Activated T-cell treated with anti-CD3 and anti-CD28 coated beads, Interleukin-2, amount 50 U/mL, for 4 hours (primary cell): ENCODE results near the gene TP53INP2. TPM values are rescaled to one million over a fixed set of nuclear protein-coding genes. Genes with fewer than 3 reads are reported as not detected.

ENCODE experiments used
- ATAC-seq, 2 donors: fragments of 200-7000 bp; cut with Tn5 transposase; one replicate each; pipeline ENCODE4 v1.10.0; 2021
- DNase-seq: peaks from one replicate; pipeline ENCODE4 v3.0.0-alpha.2; 2020
- H3K27me3 Mint-ChIP-seq: one replicate; pipeline ENCODE4 v1.8.0; 2021; ENCODE audit warnings: low read depth, mixed read lengths
- H3K36me3 Mint-ChIP-seq: one replicate; pipeline ENCODE4 v1.8.0; 2022; ENCODE audit warnings: mixed read lengths; ENCODE audit not compliant: insufficient read depth
- H3K4me1 Mint-ChIP-seq: one replicate; pipeline ENCODE4 v1.8.0; 2021; ENCODE audit warnings: low read depth, mixed read lengths
- H3K4me3 Mint-ChIP-seq: one replicate; pipeline ENCODE4 v1.8.0; 2021; ENCODE audit warnings: mild to moderate bottlenecking, moderate library complexity, mixed read lengths
- H3K9me3 Mint-ChIP-seq: one replicate; pipeline ENCODE4 v1.8.0; 2021; ENCODE audit warnings: mixed read lengths
- total RNA-seq, 3 donors: library from RNA; stranded (reverse); gene quantifications; one replicate each; pipeline ENCODE4 v1.2.1, GENCODE V29; 2021

Gene TP53INP2
- total RNA-seq, 3 donors from 2014 or later = 1.1 to 1.7 (median 1.7) TPM

DNA sequence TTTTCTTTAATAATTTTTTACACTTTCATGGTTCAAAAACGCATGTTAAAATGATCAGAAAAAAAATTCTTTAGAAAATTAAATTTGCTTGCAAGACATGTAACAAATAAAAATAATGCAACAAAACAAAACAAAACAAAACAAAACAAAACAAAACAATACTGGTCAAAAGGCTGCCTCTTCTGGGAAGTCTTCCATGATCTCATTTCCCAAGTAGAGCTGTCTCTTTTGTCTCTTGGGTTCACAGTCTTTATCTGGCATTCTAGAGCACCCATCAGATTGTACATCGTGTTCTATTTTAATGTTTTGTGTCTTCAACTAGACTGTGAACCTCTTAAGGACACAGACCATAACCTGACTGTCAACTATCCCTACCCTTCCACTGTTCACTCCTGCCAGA lies 25.3 kb downstream of the TP53INP2 start:
- ATAC-seq = no peak
- Mint-ChIP-seq H3K27me3 (no peaks in the 10 kb centered on the region), H3K4me1 (no peaks in the 10 kb centered on the region), H3K4me3 (no peak overlapping the region), H3K36me3 (peaks cover 34% of the 10 kb centered on the region), H3K9me3 (no peaks in the 10 kb centered on the region)
- DNase-seq = no peak

DNA sequence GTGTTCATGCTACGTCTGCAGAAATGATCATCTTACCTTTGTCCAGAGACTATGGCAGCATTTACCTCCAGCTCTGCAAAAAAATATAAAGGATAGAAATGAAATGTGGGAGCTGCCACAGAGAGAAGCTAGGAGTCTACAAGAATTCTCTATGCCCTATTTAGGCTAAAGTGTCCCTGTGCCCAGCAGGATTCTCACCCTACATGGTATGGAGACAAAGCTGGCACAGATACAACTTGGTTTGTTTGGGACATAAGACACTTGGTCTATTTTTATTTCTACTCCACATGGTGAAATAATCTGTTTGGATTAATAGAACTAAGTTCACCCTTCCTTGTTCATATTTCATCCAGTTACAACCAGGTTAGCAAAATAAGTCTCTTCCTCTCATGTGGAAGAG lies 28.4 kb downstream of the TP53INP2 start:
- H3K9me3 Mint-ChIP-seq = no peaks in the 10 kb centered on the region
- no peak for ATAC-seq
- no peak overlapping the region for H3K4me3 Mint-ChIP-seq
- no peaks in the 10 kb centered on the region for H3K27me3 Mint-ChIP-seq
- no peaks in the 10 kb centered on the region for H3K4me1 Mint-ChIP-seq
- no peak for DNase-seq
- H3K36me3 Mint-ChIP-seq = peaks cover 25% of the 10 kb centered on the region

DNA sequence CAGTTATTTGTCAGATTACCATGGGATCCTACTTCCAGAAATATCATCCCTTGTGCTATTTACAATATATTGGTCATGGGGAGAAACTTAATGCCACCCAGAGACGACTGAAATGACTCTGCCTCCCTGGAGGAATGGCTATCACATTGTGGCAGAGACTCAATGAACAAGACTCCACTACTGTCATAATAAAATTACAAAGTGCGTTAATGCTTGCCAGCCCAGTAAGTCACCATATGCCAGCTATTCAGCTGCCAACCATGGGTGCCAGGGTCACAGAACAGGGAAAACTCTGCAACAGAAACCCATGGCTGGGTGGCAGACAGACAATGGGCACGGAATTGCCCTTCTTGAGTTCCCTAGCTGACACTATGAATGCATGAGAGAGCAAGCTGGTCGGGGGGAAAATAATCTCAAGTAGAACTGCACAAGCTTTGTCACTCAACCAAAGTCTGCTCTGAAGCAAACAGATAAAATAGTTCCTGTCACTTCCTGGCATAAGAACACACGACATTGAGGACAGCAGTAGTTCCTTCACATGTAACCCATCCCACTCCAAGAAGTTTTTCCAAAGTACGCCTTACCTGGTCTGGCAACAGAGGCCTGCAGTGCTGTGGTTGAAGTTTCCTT lies 32.1 kb downstream of the TP53INP2 start:
- H3K36me3 Mint-ChIP-seq = peaks cover 27% of the 10 kb centered on the region
- no peaks in the 10 kb centered on the region for H3K9me3 Mint-ChIP-seq

DNA sequence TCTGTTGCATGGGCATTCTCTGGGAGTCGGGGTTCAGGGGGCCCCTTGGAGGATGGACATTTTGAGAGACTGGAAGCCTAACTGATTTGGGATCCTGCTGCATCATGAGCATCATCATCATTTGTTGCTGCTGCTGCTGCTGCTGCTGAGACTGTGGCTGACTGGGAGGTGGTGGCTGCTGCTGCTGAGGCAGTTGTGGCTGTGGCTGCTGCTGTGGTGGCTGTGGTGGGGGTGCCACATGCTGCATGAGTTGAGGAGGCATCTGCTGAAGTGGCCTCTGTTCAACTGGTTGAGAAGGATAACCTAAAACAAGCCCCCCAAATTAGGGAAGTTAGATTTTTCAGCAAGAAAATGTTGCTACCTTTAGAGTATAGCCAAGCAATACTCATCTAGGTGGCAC lies 38.9 kb downstream of the TP53INP2 start:
- ATAC-seq (no peak), DNase-seq (no peak)
- H3K4me3 Mint-ChIP-seq = no peak overlapping the region
- no peaks in the 10 kb centered on the region for H3K9me3 Mint-ChIP-seq
- H3K4me1 Mint-ChIP-seq = peaks cover 2% of the 10 kb centered on the region
- H3K27me3 Mint-ChIP-seq = no peaks in the 10 kb centered on the region
- peaks cover 41% of the 10 kb centered on the region for H3K36me3 Mint-ChIP-seq

More for the DNA sequence above, 32.1 kb downstream of the TP53INP2 start:
- no peak for ATAC-seq
- H3K27me3 Mint-ChIP-seq = no peaks in the 10 kb centered on the region
- H3K4me3 Mint-ChIP-seq = no peak overlapping the region
- H3K4me1 Mint-ChIP-seq = no peaks in the 10 kb centered on the region
- no peak for DNase-seq

DNA sequence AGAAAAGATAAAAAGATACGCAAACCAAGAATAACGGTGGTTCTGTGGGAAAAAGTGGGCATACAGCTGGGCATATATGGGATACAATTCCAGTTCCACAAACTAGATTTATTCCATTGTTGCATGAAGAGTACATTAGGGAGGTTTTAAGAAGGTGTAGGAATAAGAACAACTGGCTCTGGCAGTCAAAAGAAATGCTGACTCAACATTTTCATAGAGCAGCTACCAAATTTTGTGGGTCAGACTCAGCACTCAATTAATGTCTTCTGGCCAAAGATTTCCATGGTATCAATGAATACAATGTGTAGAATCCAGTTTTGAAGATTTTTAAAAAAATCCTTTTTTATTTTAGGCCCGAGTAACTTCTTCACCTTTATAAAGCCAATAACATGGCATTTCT lies 40.2 kb downstream of the TP53INP2 start:
- Mint-ChIP-seq H3K4me3 (no peak overlapping the region), H3K36me3 (peaks cover 44% of the 10 kb centered on the region), H3K4me1 (peaks cover 2% of the 10 kb centered on the region), H3K27me3 (no peaks in the 10 kb centered on the region), H3K9me3 (no peaks in the 10 kb centered on the region)
- ATAC-seq (no peak), DNase-seq (no peak)

- DNase-seq (no peak), ATAC-seq (no peak)
- Mint-ChIP-seq H3K27me3 (no peaks in the 10 kb centered on the region), H3K4me1 (peaks cover 2% of the 10 kb centered on the region), H3K9me3 (no peaks in the 10 kb centered on the region), H3K4me3 (no peak overlapping the region), H3K36me3 (peaks cover 45% of the 10 kb centered on the region)
Observed at GRCh38 chr20:34744847-34745246, 40.7 kb downstream of the TP53INP2 start.

- DNase-seq (no peak), ATAC-seq (no peak)
- H3K27me3 Mint-ChIP-seq = no peaks in the 10 kb centered on the region
- H3K4me3 Mint-ChIP-seq = no peak overlapping the region
- H3K4me1 Mint-ChIP-seq = peaks cover 2% of the 10 kb centered on the region
- H3K9me3 Mint-ChIP-seq = no peaks in the 10 kb centered on the region
- H3K36me3 Mint-ChIP-seq = peaks cover 39% of the 10 kb centered on the region
Observed at GRCh38 chr20:34746674-34747073, 42.5 kb downstream of the TP53INP2 start.

- Mint-ChIP-seq H3K9me3 (no peaks in the 10 kb centered on the region), H3K27me3 (no peaks in the 10 kb centered on the region), H3K36me3 (peaks cover 37% of the 10 kb centered on the region), H3K4me1 (peaks cover 2% of the 10 kb centered on the region), H3K4me3 (no peak overlapping the region)
- ATAC-seq = no peak
- DNase-seq = no peak
Observed at GRCh38 chr20:34747479-34747878, 43.3 kb downstream of the TP53INP2 start.

- H3K4me1 Mint-ChIP-seq = peaks cover 2% of the 10 kb centered on the region
- no peaks in the 10 kb centered on the region for H3K27me3 Mint-ChIP-seq
- H3K36me3 Mint-ChIP-seq = peaks cover 31% of the 10 kb centered on the region
- H3K9me3 Mint-ChIP-seq = no peaks in the 10 kb centered on the region
- ATAC-seq = no peak
- DNase-seq = no peak
- no peak overlapping the region for H3K4me3 Mint-ChIP-seq
Observed at GRCh38 chr20:34748709-34749108, 44.6 kb downstream of the TP53INP2 start.

DNA sequence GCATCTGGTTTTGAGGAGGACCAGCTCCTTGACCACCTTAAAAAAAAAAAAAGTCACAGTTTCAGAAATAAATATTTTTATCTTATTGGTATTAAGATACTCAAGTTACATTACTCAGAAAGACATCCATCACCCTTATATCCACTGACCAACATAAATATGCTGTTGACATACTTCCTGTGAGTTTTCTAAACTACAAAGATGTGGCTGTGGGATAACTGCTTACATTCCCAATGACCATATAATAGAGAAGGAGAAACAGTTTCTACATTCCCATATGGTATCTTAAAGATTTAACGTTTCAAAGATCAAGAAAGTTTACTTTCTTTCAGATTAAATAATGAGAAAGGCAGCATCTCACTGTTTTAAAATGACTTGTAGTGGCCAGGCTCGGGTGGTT lies 46.3 kb downstream of the TP53INP2 start:
- Mint-ChIP-seq H3K27me3 (no peaks in the 10 kb centered on the region), H3K36me3 (peaks cover 37% of the 10 kb centered on the region), H3K9me3 (no peaks in the 10 kb centered on the region), H3K4me3 (no peak overlapping the region), H3K4me1 (peaks cover 2% of the 10 kb centered on the region)
- no peak for ATAC-seq
- DNase-seq = no peak

DNA sequence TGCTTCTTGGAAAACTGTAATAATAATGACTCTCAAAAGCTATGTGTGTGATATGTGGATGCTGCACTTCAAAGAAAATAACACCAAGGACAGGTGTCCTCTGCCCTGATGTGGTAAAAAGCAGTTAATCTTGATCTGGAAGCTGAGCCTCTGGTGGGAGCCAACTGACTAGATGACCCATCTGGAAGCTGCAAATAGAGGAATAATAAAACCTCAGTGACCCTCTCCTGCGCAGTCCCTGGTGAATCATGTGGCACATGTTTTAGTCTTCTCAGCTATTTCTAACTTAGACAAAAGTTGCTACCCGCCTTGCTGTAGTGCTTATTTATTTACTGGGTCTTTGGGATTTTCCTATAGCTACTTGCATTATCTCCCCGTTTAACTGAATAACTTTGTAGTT lies 47.3 kb downstream of the TP53INP2 start:
- DNase-seq (no peak), ATAC-seq (no peak)
- Mint-ChIP-seq H3K4me1 (peaks cover 2% of the 10 kb centered on the region), H3K27me3 (no peaks in the 10 kb centered on the region), H3K4me3 (no peak overlapping the region), H3K9me3 (no peaks in the 10 kb centered on the region), H3K36me3 (peaks cover 34% of the 10 kb centered on the region)

- Mint-ChIP-seq H3K4me3 (no peak overlapping the region), H3K27me3 (no peaks in the 10 kb centered on the region), H3K4me1 (no peaks in the 10 kb centered on the region), H3K36me3 (peaks cover 45% of the 10 kb centered on the region), H3K9me3 (no peaks in the 10 kb centered on the region)
- DNase-seq (no peak), ATAC-seq (no peak)
Observed at GRCh38 chr20:34753706-34754461, 49.7 kb downstream of the TP53INP2 start.

- ATAC-seq (no peak), DNase-seq (no peak)
- no peaks in the 10 kb centered on the region for H3K4me1 Mint-ChIP-seq
- H3K9me3 Mint-ChIP-seq = no peaks in the 10 kb centered on the region
- no peaks in the 10 kb centered on the region for H3K27me3 Mint-ChIP-seq
- H3K36me3 Mint-ChIP-seq = peaks cover 46% of the 10 kb centered on the region
- H3K4me3 Mint-ChIP-seq = no peak overlapping the region
Observed at GRCh38 chr20:34754611-34755010, 50.5 kb downstream of the TP53INP2 start.

DNA sequence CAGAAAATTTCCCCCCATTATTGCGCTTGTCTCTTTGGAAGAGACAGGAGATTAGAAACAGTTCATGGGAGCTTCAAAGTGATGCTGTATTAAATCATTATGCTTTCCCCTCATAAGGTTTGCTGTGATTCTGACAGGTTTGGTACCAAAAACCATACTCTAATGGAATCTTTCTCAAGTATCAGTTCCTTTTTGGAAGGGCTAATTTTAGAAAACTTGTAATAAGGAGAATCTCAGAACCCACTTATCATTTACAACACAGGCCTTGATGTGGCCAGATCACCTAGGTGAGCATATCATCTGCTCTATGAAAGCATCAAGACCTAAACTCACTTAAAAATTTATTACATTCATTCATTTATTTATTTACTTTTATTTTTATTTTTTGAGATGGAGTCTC lies 51.2 kb downstream of the TP53INP2 start:
- H3K4me1 Mint-ChIP-seq = no peaks in the 10 kb centered on the region
- no peak overlapping the region for H3K4me3 Mint-ChIP-seq
- no peak for DNase-seq
- H3K27me3 Mint-ChIP-seq = no peaks in the 10 kb centered on the region
- no peak for ATAC-seq
- H3K36me3 Mint-ChIP-seq = peaks cover 44% of the 10 kb centered on the region
- H3K9me3 Mint-ChIP-seq = no peaks in the 10 kb centered on the region

DNA sequence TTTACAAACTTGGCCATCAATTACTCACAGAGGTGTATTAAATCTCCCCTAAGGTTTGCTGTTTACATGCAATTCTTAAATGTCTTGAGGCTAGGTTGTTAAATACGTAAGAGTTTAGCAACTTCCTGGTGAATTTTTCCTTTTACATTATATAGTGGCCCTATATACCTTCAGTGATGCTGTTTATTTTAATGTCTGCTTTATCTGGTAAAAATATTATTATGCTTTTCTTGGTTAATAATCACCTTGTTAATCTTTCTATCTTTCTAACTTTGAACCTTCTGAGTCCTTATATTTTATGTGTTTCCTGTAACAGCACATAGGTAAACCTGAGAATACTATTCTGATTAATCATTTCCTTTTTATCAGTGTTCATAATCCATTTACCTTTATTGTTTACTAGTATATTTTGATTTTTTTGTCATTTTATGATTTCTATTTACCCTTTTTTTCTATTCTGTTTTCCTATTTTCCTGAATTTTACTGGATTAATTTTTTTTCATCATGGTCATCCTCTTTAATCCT lies 57.9 kb downstream of the TP53INP2 start:
- Mint-ChIP-seq H3K36me3 (peaks cover 32% of the 10 kb centered on the region), H3K4me3 (no peak overlapping the region), H3K27me3 (no peaks in the 10 kb centered on the region), H3K4me1 (no peaks in the 10 kb centered on the region), H3K9me3 (no peaks in the 10 kb centered on the region)
- ATAC-seq = no peak
- DNase-seq = no peak
